CD14-positive monocyte (primary cell): ENCODE measurements around the gene HAPLN2. TPM values are rescaled to one million over a fixed set of nuclear protein-coding genes. Genes with fewer than 3 reads are reported as not detected.
A peak's percentile ranks its signal among the peaks of the same experiment; 100 is the strongest.

ENCODE experiments used
- DNase-seq, 3 donors: peaks; one replicate each; pipeline ENCODE4 v3.0.0-alpha.2; 2011 to 2022
- H2AFZ ChIP-seq: 2 replicates; pipeline ENCODE4 v1.6.0; 2012; ENCODE audit warnings: mild to moderate bottlenecking, low read depth, low read length, inconsistent platforms; ENCODE audit not compliant: insufficient read depth, poor library complexity, severe bottlenecking
- H3K27ac ChIP-seq, 2 donors: 1 replicate in 1 of 2; 2 replicates in 1 of 2; pipeline ENCODE4 v1.5.1; 2012 to 2013; ENCODE audit warnings: low read length in 2 of 2, control low read depth in 1 of 2, inconsistent platforms in 1 of 2, low read depth in 1 of 2, mild to moderate bottlenecking in 1 of 2
- H3K27me3 ChIP-seq, 2 donors: one replicate each; pipeline versions ENCODE4 v1.6.0 to v1.6.1; 2011 to 2013; ENCODE audit warnings: low read length in 2 of 2; ENCODE audit not compliant: control insufficient read depth in 2 of 2, insufficient read depth in 2 of 2
- H3K36me3 ChIP-seq, 2 donors: replicated peaks in 1 of 2; 1 replicate in 1 of 2; 2 replicates in 1 of 2; pipeline versions ENCODE4 v1.5.1 to v1.6.1; 2012 to 2013; ENCODE audit warnings: low read length in 2 of 2, control low read depth in 1 of 2, inconsistent platforms in 1 of 2, mild to moderate bottlenecking in 1 of 2; ENCODE audit not compliant: insufficient read depth in 2 of 2, control insufficient read depth in 1 of 2
- H3K4me1 ChIP-seq, 2 donors: 1 replicate in 1 of 2; 2 replicates in 1 of 2; pipeline versions ENCODE4 v1.5.1 to v1.6.1; 2012 to 2013; ENCODE audit warnings: low read length in 2 of 2, control low read depth in 1 of 2, inconsistent platforms in 1 of 2, mild to moderate bottlenecking in 1 of 2, moderate library complexity in 1 of 2; ENCODE audit not compliant: insufficient read depth in 2 of 2, control insufficient read depth in 1 of 2
- H3K4me2 ChIP-seq: replicated peaks from 2 replicates; pipeline ENCODE3; 2012; ENCODE audit warnings: low read length, moderate library complexity, mild to moderate bottlenecking; ENCODE audit not compliant: poor library complexity, severe bottlenecking; ENCODE audit errors: extremely low read depth
- H3K4me3 ChIP-seq, 3 experiments: fragments of 200-600 bp in 1 of 3; sonication (generic) in 1 of 3; replicated peaks in 1 of 3; 1 replicate in 2 of 3; 2 replicates in 1 of 3; pipeline ENCODE4 v1.5.1; 2011 to 2013; ENCODE audit warnings: low read length in 3 of 3, mild to moderate bottlenecking in 3 of 3, control low read depth in 2 of 3, low read depth in 2 of 3, inconsistent platforms in 1 of 3, moderate library complexity in 1 of 3
- H3K79me2 ChIP-seq: 2 replicates; pipeline ENCODE4 v1.6.0; 2012; ENCODE audit warnings: mild to moderate bottlenecking, control low read depth, inconsistent platforms, low read length, moderate library complexity; ENCODE audit not compliant: insufficient read depth
- H3K9ac ChIP-seq: 2 replicates; pipeline ENCODE4 v1.6.0; 2017; ENCODE audit warnings: low read length, mild to moderate bottlenecking; ENCODE audit not compliant: insufficient read depth, poor library complexity, severe bottlenecking
- H3K9me3 ChIP-seq, 2 donors: replicated peaks in 1 of 2; 1 replicate in 1 of 2; 2 replicates in 1 of 2; pipeline versions ENCODE4 v1.5.1 to v1.6.1; 2012 to 2013; ENCODE audit warnings: low read length in 2 of 2, control low read depth in 1 of 2; ENCODE audit not compliant: control insufficient read depth in 1 of 2, insufficient read depth in 1 of 2
- H4K20me1 ChIP-seq: 2 replicates; pipeline ENCODE4 v1.6.0; 2012; ENCODE audit warnings: mild to moderate bottlenecking, low read length, control low read depth, moderate library complexity; ENCODE audit not compliant: insufficient read depth
- H3K27ac Mint-ChIP-seq, 7 donors: one replicate each; pipeline ENCODE4 v1.8.0; 2020; ENCODE audit warnings: mild to moderate bottlenecking in 7 of 7, mixed read lengths in 7 of 7, moderate library complexity in 6 of 7, inconsistent platforms in 2 of 7
- H3K27me3 Mint-ChIP-seq, 3 donors: one replicate each; pipeline ENCODE4 v1.8.0; 2021 to 2022; ENCODE audit warnings: low read depth in 3 of 3, mild to moderate bottlenecking in 3 of 3, mixed read lengths in 3 of 3, moderate library complexity in 3 of 3, inconsistent platforms in 1 of 3
- H3K36me3 Mint-ChIP-seq, 2 donors: one replicate each; pipeline ENCODE4 v1.8.0; 2020; ENCODE audit warnings: mixed read lengths in 2 of 2, inconsistent platforms in 1 of 2, mild to moderate bottlenecking in 1 of 2
- H3K4me1 Mint-ChIP-seq: one replicate; pipeline ENCODE4 v1.8.0; 2020; ENCODE audit warnings: mild to moderate bottlenecking, mixed read lengths
- H3K4me3 Mint-ChIP-seq, 2 donors: one replicate each; pipeline ENCODE4 v1.8.0; 2020; ENCODE audit warnings: mild to moderate bottlenecking in 2 of 2, mixed read lengths in 2 of 2, moderate library complexity in 1 of 2
- H3K9me3 Mint-ChIP-seq, 7 donors: one replicate each; pipeline ENCODE4 v1.8.0; 2020 to 2022; ENCODE audit warnings: mixed read lengths in 7 of 7, mild to moderate bottlenecking in 6 of 7, moderate library complexity in 6 of 7, inconsistent platforms in 2 of 7
- WGBS: methylation state at CpG from one replicate; pipeline ENCODE4 v1.1.5; 2013; ENCODE audit warnings: missing lambda C conversion rate; ENCODE audit not compliant: insufficient coverage; 5-methylcytosine and 5-hydroxymethylcytosine counted together
- intact Hi-C, 2 donors: fragments of 100-400 bp; cut with micrococcal nuclease; formaldehyde crosslinking; loops; one replicate each; pipeline versions ENCODE4 v1.15.0 to v1.15.1; 2023
- polyA plus RNA-seq, 3 donors: library from polyadenylated mRNA; depleted of rRNA in 1 of 3; unstranded in 2 of 3; stranded (reverse) in 1 of 3; fragments of 300-500 nt in 2 of 3; fragments of >200 nt in 1 of 3; fragmentation: Illumina TruSeq in 2 of 3; gene quantifications; 1 replicate in 2 of 3; 2 replicates in 1 of 3; pipeline ENCODE4 v1.2.3, GENCODE V29; 2012 to 2021
- TF ChIP-seq, protein P1 (sequence below): fragments of 200-600 bp; IDR thresholded peaks from one replicate; pipeline ENCODE4 v1.8.0; 2022; ENCODE audit warnings: antibody characterized with exemption, mild to moderate bottlenecking

The HAPLN2 gene
- polyA plus RNA-seq, 3 donors, result not detected

DNA sequence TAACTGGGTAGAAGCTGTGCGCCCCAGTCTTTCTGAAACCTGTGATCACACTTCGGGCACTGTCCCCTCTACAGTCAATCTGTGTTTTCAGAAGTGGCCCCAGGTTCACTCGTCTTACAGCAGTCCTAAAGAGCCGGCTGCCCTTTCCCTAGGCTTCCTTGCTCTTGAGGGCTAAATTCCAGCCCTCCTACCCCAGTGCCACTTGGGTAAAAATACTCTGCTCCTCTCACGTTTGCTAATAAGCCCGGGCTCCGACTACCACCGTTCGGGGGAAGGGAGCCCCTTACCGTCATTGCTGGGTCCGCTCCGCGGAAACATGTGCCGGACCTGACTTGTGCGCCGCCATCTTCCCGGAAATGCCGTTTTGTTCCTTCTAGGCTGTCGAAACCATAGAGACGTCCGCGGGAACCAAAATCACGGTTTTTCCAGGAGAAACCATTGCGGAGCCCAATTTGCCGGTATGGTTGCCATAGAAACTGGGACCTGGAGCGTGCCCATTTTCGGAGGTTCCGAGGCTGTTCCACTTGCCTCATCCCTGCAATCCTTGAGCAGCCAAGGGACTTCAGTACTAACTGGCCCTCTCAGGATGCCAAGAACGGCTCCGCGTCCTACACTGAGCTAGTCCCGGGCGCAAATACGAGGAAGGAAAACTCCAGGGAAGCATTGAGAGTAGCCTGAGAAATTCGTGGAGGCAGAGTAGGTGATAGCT is 17.9 kb upstream of the HAPLN2 start, which contains the start of gene GPATCH4:
Gene GPATCH4, minus strand, starts transcription at position 358 of the 709 bp plus-strand sequence.
- peak within 1 kb of the TSS; percentile 90 for H2AFZ ChIP-seq
- intact Hi-C loops, result loop anchor here (10.0 kb wide), 2 partner anchors 146 to 216 kb away; no protein-coding TSS in a partner anchor
- no peaks in the 10 kb centered on the region for H3K9me3 ChIP-seq
- H3K27ac ChIP-seq, result peak within 1 kb of the TSS; percentile 2 to 68
- TF ChIP-seq, protein P1, sequence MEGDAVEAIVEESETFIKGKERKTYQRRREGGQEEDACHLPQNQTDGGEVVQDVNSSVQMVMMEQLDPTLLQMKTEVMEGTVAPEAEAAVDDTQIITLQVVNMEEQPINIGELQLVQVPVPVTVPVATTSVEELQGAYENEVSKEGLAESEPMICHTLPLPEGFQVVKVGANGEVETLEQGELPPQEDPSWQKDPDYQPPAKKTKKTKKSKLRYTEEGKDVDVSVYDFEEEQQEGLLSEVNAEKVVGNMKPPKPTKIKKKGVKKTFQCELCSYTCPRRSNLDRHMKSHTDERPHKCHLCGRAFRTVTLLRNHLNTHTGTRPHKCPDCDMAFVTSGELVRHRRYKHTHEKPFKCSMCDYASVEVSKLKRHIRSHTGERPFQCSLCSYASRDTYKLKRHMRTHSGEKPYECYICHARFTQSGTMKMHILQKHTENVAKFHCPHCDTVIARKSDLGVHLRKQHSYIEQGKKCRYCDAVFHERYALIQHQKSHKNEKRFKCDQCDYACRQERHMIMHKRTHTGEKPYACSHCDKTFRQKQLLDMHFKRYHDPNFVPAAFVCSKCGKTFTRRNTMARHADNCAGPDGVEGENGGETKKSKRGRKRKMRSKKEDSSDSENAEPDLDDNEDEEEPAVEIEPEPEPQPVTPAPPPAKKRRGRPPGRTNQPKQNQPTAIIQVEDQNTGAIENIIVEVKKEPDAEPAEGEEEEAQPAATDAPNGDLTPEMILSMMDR, result no peak
- H3K27me3 ChIP-seq, result no peaks in the 10 kb centered on the region
- peak within 1 kb of the TSS; percentile 72 to 97 (median 91) for H3K27ac Mint-ChIP-seq
- H3K27me3 Mint-ChIP-seq, result peaks cover 0 to 2% (median 2%) of the 10 kb centered on the region in 3 donors
- peak within 1 kb of the TSS; percentile 98 to 100 for H3K4me3 Mint-ChIP-seq
- peak within 1 kb of the TSS; percentile 97 for H3K4me2 ChIP-seq
- H3K79me2 ChIP-seq, result peaks cover 22% of the 10 kb centered on the region
- H3K4me3 ChIP-seq, result peak within 1 kb of the TSS; percentile 85 to 90 (median 85)
- H3K36me3 Mint-ChIP-seq, result peaks cover 24 to 25% of the 10 kb centered on the region in 2 donors
- H3K9ac ChIP-seq, result peak within 1 kb of the TSS; percentile 54
- WGBS, result 0% methylated on average over 28 of the region's 35 CpGs
- no peaks in the 10 kb centered on the region for H3K9me3 Mint-ChIP-seq
- H4K20me1 ChIP-seq, result no peaks in the 10 kb centered on the region
- peaks cover 17 to 27% of the 10 kb centered on the region in 2 donors for H3K36me3 ChIP-seq
- peak; percentile 63 to 81 (median 70) for DNase-seq
- H3K4me1 Mint-ChIP-seq, result peaks cover 26% of the 10 kb centered on the region
- H3K4me1 ChIP-seq, result peaks cover 23 to 26% of the 10 kb centered on the region in 2 donors

DNA sequence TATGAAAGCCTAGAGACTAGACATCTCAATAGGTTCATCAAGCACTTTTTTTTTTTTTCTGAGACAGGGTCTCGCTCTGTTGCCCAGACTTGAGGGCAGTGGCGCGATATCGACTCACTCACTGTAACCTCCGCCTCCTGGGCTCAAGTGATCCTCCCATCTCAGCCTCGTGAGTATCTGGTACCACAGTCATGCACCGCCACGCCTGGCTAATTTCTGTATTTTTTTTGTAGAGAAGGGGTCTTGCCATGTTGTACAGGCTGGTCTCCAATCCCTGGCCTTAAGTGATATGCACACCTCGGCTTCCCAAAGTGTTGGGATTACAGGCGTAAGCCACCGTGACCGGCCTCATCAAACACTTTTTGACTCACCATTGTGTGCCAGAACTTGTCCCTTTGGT is 17.3 kb upstream of the HAPLN2 start:
- H2AFZ ChIP-seq, result peak overlapping the region; percentile 90
- Mint-ChIP-seq H3K9me3 (no peaks in the 10 kb centered on the region), H3K4me3 (peak overlapping the region; percentile 98 to 100), H3K27ac (peak overlapping the region in 4 of 7 donors; percentile 44 to 94 (median 80)), H3K36me3 (peaks cover 19 to 20% of the 10 kb centered on the region in 2 donors), H3K4me1 (peaks cover 26% of the 10 kb centered on the region), H3K27me3 (peaks cover 0 to 2% (median 2%) of the 10 kb centered on the region in 3 donors)
- H3K9me3 ChIP-seq, result no peaks in the 10 kb centered on the region
- TF ChIP-seq, protein P1, result no peak
- peaks cover 22% of the 10 kb centered on the region for H3K79me2 ChIP-seq
- H4K20me1 ChIP-seq, result no peaks in the 10 kb centered on the region
- H3K4me1 ChIP-seq, result peaks cover 23 to 26% of the 10 kb centered on the region in 2 donors
- H3K36me3 ChIP-seq, result peaks cover 13 to 21% of the 10 kb centered on the region in 2 donors
- WGBS, result 75% methylated on average over 6 of the region's 12 CpGs
- no peak overlapping the region for H3K9ac ChIP-seq
- intact Hi-C loops, result loop anchor here (10.0 kb wide), 2 partner anchors 147 to 217 kb away; no protein-coding TSS in a partner anchor
- no peaks in the 10 kb centered on the region for H3K27me3 ChIP-seq
- peak overlapping the region; percentile 97 for H3K4me2 ChIP-seq
- H3K4me3 ChIP-seq, result peak overlapping the region; percentile 85 to 90 (median 85)
- H3K27ac ChIP-seq, result peak overlapping the region; percentile 2 to 68
- DNase-seq, result no peak
